H9 (cell line): ENCODE measurements around the gene FHOD3. TPM values are rescaled to one million over a fixed set of nuclear protein-coding genes. Genes with fewer than 3 reads are reported as not detected.

Source experiments
- DNase-seq: peaks from one replicate; pipeline ENCODE4 v3.0.0-alpha.2; 2017
- H2AFZ ChIP-seq: one replicate; pipeline ENCODE4 v1.6.1; 2013; ENCODE audit warnings: mild to moderate bottlenecking, low read length, control low read depth, moderate library complexity
- H2AK5ac ChIP-seq: 2 replicates; pipeline ENCODE4 v1.6.1; 2013; ENCODE audit warnings: low read length, control low read depth, mixed read lengths; ENCODE audit not compliant: insufficient read length
- H2BK120ac ChIP-seq: one replicate; pipeline ENCODE4 v1.6.1; 2013; ENCODE audit warnings: low read depth, mild to moderate bottlenecking, low read length, control low read depth, inconsistent platforms; ENCODE audit not compliant: poor library complexity, severe bottlenecking
- H2BK12ac ChIP-seq: 2 replicates; pipeline ENCODE4 v1.6.1; 2013; ENCODE audit warnings: low read length, control low read depth, mixed read lengths, low read depth; ENCODE audit not compliant: insufficient read length
- H2BK15ac ChIP-seq: 2 replicates; pipeline ENCODE4 v1.6.1; 2013; ENCODE audit warnings: low read depth, low read length, control low read depth
- H2BK20ac ChIP-seq: one replicate; pipeline ENCODE4 v1.6.1; 2013; ENCODE audit warnings: low read depth, mild to moderate bottlenecking, low read length, control low read depth, inconsistent platforms; ENCODE audit not compliant: poor library complexity, severe bottlenecking
- H2BK5ac ChIP-seq: 2 replicates; pipeline ENCODE4 v1.6.1; 2013; ENCODE audit warnings: low read length, control low read depth, mixed read lengths; ENCODE audit not compliant: insufficient read length
- H3K14ac ChIP-seq: 2 replicates; pipeline ENCODE4 v1.6.1; 2013; ENCODE audit warnings: low read length, control low read depth; ENCODE audit not compliant: insufficient read depth
- H3K18ac ChIP-seq: 2 replicates; pipeline ENCODE4 v1.6.1; 2013; ENCODE audit warnings: low read depth, mild to moderate bottlenecking, mixed read lengths, low read length, control low read depth; ENCODE audit not compliant: insufficient read length
- H3K23ac ChIP-seq: 2 replicates; pipeline ENCODE4 v1.6.1; 2013; ENCODE audit warnings: low read length, control low read depth, mixed read lengths, low read depth; ENCODE audit not compliant: insufficient read length
- H3K23me2 ChIP-seq: 2 replicates; pipeline ENCODE4 v1.6.1; 2013; ENCODE audit warnings: low read depth, mild to moderate bottlenecking, mixed read lengths, low read length, control low read depth; ENCODE audit not compliant: insufficient read length, poor library complexity, severe bottlenecking
- H3K27ac ChIP-seq: 2 replicates; pipeline ENCODE4 v1.5.1; 2013; ENCODE audit warnings: low read length, control low read depth, mixed read lengths, low read depth; ENCODE audit not compliant: insufficient read length
- H3K27me3 ChIP-seq: 2 replicates; pipeline ENCODE4 v1.6.1; 2013; ENCODE audit warnings: low read length, control low read depth, inconsistent platforms; ENCODE audit not compliant: insufficient read depth
- H3K4ac ChIP-seq: 2 replicates; pipeline ENCODE4 v1.6.1; 2013; ENCODE audit warnings: low read depth, mild to moderate bottlenecking, control low read depth, inconsistent platforms, low read length, moderate library complexity
- H3K4me1 ChIP-seq: 2 replicates; pipeline ENCODE4 v1.6.1; 2013; ENCODE audit warnings: low read length, control low read depth, inconsistent platforms; ENCODE audit not compliant: insufficient read depth
- H3K4me2 ChIP-seq: 2 replicates; pipeline ENCODE4 v1.6.1; 2013; ENCODE audit warnings: low read length, control low read depth, mixed read lengths; ENCODE audit not compliant: insufficient read length, insufficient read depth
- H3K56ac ChIP-seq: 2 replicates; pipeline ENCODE4 v1.6.1; 2013; ENCODE audit warnings: low read depth, mild to moderate bottlenecking, mixed read lengths, low read length, control low read depth; ENCODE audit not compliant: insufficient read length
- H3K79me1 ChIP-seq: 2 replicates; pipeline ENCODE4 v1.6.1; 2013; ENCODE audit warnings: low read depth, mild to moderate bottlenecking, moderate library complexity, low read length, control low read depth, inconsistent platforms; ENCODE audit not compliant: insufficient read depth, poor library complexity, severe bottlenecking
- H3K79me2 ChIP-seq: 2 replicates; pipeline ENCODE4 v1.6.1; 2013; ENCODE audit warnings: low read length, control low read depth, inconsistent platforms; ENCODE audit not compliant: insufficient read depth
- H3K9ac ChIP-seq: 2 replicates; pipeline ENCODE4 v1.6.1; 2013; ENCODE audit warnings: low read length, control low read depth, mixed read lengths; ENCODE audit not compliant: insufficient read length; ENCODE audit errors: extremely low read depth
- H3K9me3 ChIP-seq: one replicate; pipeline ENCODE4 v1.6.1; 2013; ENCODE audit warnings: low read depth, low read length, inconsistent platforms; ENCODE audit not compliant: control insufficient read depth
- H3T11ph ChIP-seq: one replicate; pipeline ENCODE4 v1.6.1; 2013; ENCODE audit warnings: mild to moderate bottlenecking, low read length, control low read depth, inconsistent platforms
- H4K20me1 ChIP-seq: one replicate; pipeline ENCODE4 v1.6.1; 2013; ENCODE audit not compliant: control insufficient read depth, insufficient read length, insufficient read depth
- H4K5ac ChIP-seq: 2 replicates; pipeline ENCODE4 v1.6.1; 2013; ENCODE audit warnings: low read depth, mild to moderate bottlenecking, mixed read lengths, low read length, control low read depth; ENCODE audit not compliant: insufficient read length
- H4K8ac ChIP-seq: replicated peaks from 2 replicates; pipeline ENCODE4 v1.6.1; 2013; ENCODE audit warnings: low read length, control low read depth, mixed read lengths, low read depth; ENCODE audit not compliant: insufficient read length
- H4K91ac ChIP-seq: 2 replicates; pipeline ENCODE4 v1.6.1; 2013; ENCODE audit warnings: low read depth, mild to moderate bottlenecking, moderate library complexity, mixed read lengths, low read length, control low read depth; ENCODE audit not compliant: insufficient read length
- H3K27ac Mint-ChIP-seq, 3 experiments: 2 replicates in 2 of 3; 3 replicates in 1 of 3; pipeline ENCODE4 v1.8.0; 2020 to 2021; ENCODE audit warnings: mixed read lengths in 3 of 3, mild to moderate bottlenecking in 1 of 3, moderate library complexity in 1 of 3
- H3K27me3 Mint-ChIP-seq: 2 replicates; pipeline ENCODE4 v1.8.0; 2021; ENCODE audit warnings: low read depth, mild to moderate bottlenecking, moderate library complexity, mixed read lengths
- H3K36me3 Mint-ChIP-seq, 3 experiments: 2 replicates in 2 of 3; 3 replicates in 1 of 3; pipeline ENCODE4 v1.8.0; 2020 to 2021; ENCODE audit warnings: low read depth in 3 of 3, mixed read lengths in 3 of 3; ENCODE audit not compliant: insufficient read depth in 1 of 3
- H3K4me1 Mint-ChIP-seq, 2 experiments: 2 replicates each; pipeline ENCODE4 v1.8.0; 2020; ENCODE audit warnings: mixed read lengths in 2 of 2
- H3K4me3 Mint-ChIP-seq, 2 experiments: 2 replicates in 1 of 2; 3 replicates in 1 of 2; pipeline ENCODE4 v1.8.0; 2020 to 2021; ENCODE audit warnings: mild to moderate bottlenecking in 2 of 2, mixed read lengths in 2 of 2, moderate library complexity in 1 of 2
- H3K9me3 Mint-ChIP-seq, 2 experiments: 2 replicates in 1 of 2; 3 replicates in 1 of 2; pipeline ENCODE4 v1.8.0; 2020; ENCODE audit warnings: mild to moderate bottlenecking in 2 of 2, mixed read lengths in 2 of 2, moderate library complexity in 1 of 2
- WGBS: extraction: QIAGEN DNeasy Blood & Tissue Kit; methylation state at CpG from one replicate; pipeline ENCODE4 v1.1.7; 2013; ENCODE audit warnings: missing lambda C conversion rate, low lambda C conversion rate, mixed read lengths; ENCODE audit not compliant: insufficient read length; ENCODE audit errors: extremely low coverage; 5-methylcytosine and 5-hydroxymethylcytosine counted together
- total RNA-seq: library from RNA; stranded (reverse); gene quantifications from 2 replicates; pipeline ENCODE4 v1.2.1, GENCODE V29; 2021
- TF ChIP-seq, protein P1 (sequence below): fragments of 200-600 bp; sonication (generic); conservative IDR thresholded peaks from 3 replicates; pipeline ENCODE4 v1.8.0; 2021; ENCODE audit warnings: antibody characterized with exemption, mild to moderate bottlenecking

Gene FHOD3
- total RNA-seq, 1 experiment from 2014 or later: 8.0 TPM

DNA sequence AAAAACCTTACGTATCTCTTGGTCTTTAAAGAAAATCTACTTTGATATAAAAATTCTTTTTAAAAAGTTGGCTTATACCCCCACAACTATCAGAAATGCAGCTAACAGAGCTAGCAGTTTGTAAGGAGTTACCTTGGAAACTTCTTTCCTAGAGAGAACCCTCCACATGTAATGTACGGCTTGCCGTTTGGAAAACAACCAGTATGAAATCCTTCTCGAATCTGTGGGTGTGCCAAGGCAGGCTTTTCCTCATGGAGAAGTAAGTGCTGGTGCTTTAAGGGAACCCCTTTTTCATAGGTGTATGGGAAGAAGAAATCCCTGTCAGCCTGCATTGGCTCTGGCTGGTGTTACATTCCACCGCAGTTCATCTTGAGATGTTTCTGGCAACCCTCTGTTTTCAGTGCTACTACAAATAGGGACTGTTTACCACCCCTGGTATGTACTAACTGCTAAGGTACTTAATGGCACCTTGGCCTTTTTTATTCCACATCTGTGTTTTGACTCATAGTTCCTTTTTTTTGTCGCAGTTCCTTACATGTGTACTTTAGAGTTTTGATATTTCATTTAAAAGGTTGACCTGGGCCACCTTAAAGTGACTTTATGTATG lies 248.4 kb downstream of the FHOD3 start:
- peaks cover 2% of the 10 kb centered on the region in 2 experiments; a peak in 4 of 5 replicates for H3K9me3 Mint-ChIP-seq
- H3K27me3 ChIP-seq: no peaks in the 10 kb centered on the region
- H3K27me3 Mint-ChIP-seq: no peaks in the 10 kb centered on the region
- no peak overlapping the region for H4K91ac ChIP-seq
- H3K4me1 ChIP-seq: no peaks in the 10 kb centered on the region
- H2BK15ac ChIP-seq: no peak overlapping the region
- TF ChIP-seq, protein P1, sequence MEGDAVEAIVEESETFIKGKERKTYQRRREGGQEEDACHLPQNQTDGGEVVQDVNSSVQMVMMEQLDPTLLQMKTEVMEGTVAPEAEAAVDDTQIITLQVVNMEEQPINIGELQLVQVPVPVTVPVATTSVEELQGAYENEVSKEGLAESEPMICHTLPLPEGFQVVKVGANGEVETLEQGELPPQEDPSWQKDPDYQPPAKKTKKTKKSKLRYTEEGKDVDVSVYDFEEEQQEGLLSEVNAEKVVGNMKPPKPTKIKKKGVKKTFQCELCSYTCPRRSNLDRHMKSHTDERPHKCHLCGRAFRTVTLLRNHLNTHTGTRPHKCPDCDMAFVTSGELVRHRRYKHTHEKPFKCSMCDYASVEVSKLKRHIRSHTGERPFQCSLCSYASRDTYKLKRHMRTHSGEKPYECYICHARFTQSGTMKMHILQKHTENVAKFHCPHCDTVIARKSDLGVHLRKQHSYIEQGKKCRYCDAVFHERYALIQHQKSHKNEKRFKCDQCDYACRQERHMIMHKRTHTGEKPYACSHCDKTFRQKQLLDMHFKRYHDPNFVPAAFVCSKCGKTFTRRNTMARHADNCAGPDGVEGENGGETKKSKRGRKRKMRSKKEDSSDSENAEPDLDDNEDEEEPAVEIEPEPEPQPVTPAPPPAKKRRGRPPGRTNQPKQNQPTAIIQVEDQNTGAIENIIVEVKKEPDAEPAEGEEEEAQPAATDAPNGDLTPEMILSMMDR: no peak
- H3K9ac ChIP-seq: no peak overlapping the region
- no peaks in the 10 kb centered on the region for H3K79me2 ChIP-seq
- DNase-seq: no peak
- H3K4me2 ChIP-seq: no peak overlapping the region
- no peaks in the 10 kb centered on the region for H3K23me2 ChIP-seq
- H3K23ac ChIP-seq: no peak overlapping the region
- no peak overlapping the region for H3T11ph ChIP-seq
- H3K14ac ChIP-seq: no peak overlapping the region
- H3K79me1 ChIP-seq: no peaks in the 10 kb centered on the region
- no peak overlapping the region for H3K4me3 Mint-ChIP-seq
- no peak overlapping the region for H3K18ac ChIP-seq
- H3K9me3 ChIP-seq: no peaks in the 10 kb centered on the region
- no peak overlapping the region for H2BK5ac ChIP-seq
- no peak overlapping the region for H2AK5ac ChIP-seq
- no peak overlapping the region for H2BK120ac ChIP-seq
- peaks cover 9 to 20% of the 10 kb centered on the region in 2 experiments for H3K4me1 Mint-ChIP-seq
- no peak overlapping the region for H4K5ac ChIP-seq
- WGBS: no CpG with 5 or more reads among the region's 6 CpGs
- no peak overlapping the region for H3K27ac Mint-ChIP-seq
- H3K27ac ChIP-seq: no peak overlapping the region
- no peak overlapping the region for H2BK12ac ChIP-seq
- H2AFZ ChIP-seq: no peak overlapping the region
- no peak overlapping the region for H3K4ac ChIP-seq
- H3K56ac ChIP-seq: no peak overlapping the region
- peaks cover 0 to under 1% (median 0%) of the 10 kb centered on the region in 3 experiments; a peak in 2 of 7 replicates for H3K36me3 Mint-ChIP-seq
- no peaks in the 10 kb centered on the region for H4K20me1 ChIP-seq
- no peak overlapping the region for H2BK20ac ChIP-seq
- no peak overlapping the region for H4K8ac ChIP-seq
